ENCODE measurements around the gene EYA2. TPM values are rescaled to one million over a fixed set of nuclear protein-coding genes. Genes with fewer than 3 reads are reported as not detected.

The EYA2 gene
- total and polyA plus RNA-seq, 2 experiments from 2014 or later: 1.4 to 2.0 TPM

- peaks cover 13% of the 10 kb centered on the region for H3K79me2 ChIP-seq
- H3K9me2 ChIP-seq (replicated peaks; ENCODE audit: insufficient read depth): no peaks in the 10 kb centered on the region
- no peaks in the 10 kb centered on the region for H4K20me1 ChIP-seq (ENCODE audit: insufficient read depth, poor library complexity, severe bottlenecking)
- no peak for DNase-seq (ENCODE audit: low spot score)
- H3K4me1 ChIP-seq (ENCODE audit: insufficient read depth): peaks cover 4% of the 10 kb centered on the region
- H3K9me3 ChIP-seq (ENCODE audit: low read depth): no peaks in the 10 kb centered on the region
- no peak overlapping the region for H3K4me2 ChIP-seq
- H3K36me3 ChIP-seq (replicated peaks; ENCODE audit: insufficient read depth, low read depth): no peaks in the 10 kb centered on the region
- H2AFZ ChIP-seq: no peak overlapping the region
- 93% methylated on average over 3 of the region's 3 CpGs for WGBS (ENCODE audit: low lambda C conversion rate, missing lambda C conversion rate)
- no peak overlapping the region for H3K27ac ChIP-seq
- TF ChIP-seq EZH2 (IDR thresholded peaks at IDR 0.05; ENCODE audit: borderline replicate concordance): no peak
- TF ChIP-seq, protein P1, sequence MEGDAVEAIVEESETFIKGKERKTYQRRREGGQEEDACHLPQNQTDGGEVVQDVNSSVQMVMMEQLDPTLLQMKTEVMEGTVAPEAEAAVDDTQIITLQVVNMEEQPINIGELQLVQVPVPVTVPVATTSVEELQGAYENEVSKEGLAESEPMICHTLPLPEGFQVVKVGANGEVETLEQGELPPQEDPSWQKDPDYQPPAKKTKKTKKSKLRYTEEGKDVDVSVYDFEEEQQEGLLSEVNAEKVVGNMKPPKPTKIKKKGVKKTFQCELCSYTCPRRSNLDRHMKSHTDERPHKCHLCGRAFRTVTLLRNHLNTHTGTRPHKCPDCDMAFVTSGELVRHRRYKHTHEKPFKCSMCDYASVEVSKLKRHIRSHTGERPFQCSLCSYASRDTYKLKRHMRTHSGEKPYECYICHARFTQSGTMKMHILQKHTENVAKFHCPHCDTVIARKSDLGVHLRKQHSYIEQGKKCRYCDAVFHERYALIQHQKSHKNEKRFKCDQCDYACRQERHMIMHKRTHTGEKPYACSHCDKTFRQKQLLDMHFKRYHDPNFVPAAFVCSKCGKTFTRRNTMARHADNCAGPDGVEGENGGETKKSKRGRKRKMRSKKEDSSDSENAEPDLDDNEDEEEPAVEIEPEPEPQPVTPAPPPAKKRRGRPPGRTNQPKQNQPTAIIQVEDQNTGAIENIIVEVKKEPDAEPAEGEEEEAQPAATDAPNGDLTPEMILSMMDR (IDR thresholded peaks at IDR 0.05; ENCODE audit: poor library complexity): no peak
- no peak overlapping the region for H3K4me3 ChIP-seq
- no peaks in the 10 kb centered on the region for H3K27me3 ChIP-seq
Observed at GRCh38 chr20:47232518-47232917, 337.9 kb downstream of the EYA2 start.

GRCh38 chr20:47233333-47234188, 338.9 kb downstream of the EYA2 start:
- WGBS (ENCODE audit: low lambda C conversion rate, missing lambda C conversion rate): 92% methylated on average over 9 of the region's 9 CpGs
- TF ChIP-seq EZH2 (IDR thresholded peaks at IDR 0.05; ENCODE audit: borderline replicate concordance) (no peak), EZH2phosphoT487 (IDR thresholded peaks at IDR 0.05; ENCODE audit: low read depth, severe bottlenecking, unreplicated experiment) (no peak)
- TF ChIP-seq, protein P1 (IDR thresholded peaks at IDR 0.05; ENCODE audit: poor library complexity): no peak

GRCh38 chr20:47235111-47235510, 340.5 kb downstream of the EYA2 start:
- Histone ChIP-seq H3K9me2 (replicated peaks; ENCODE audit: insufficient read depth) (no peaks in the 10 kb centered on the region), H3K4me2 (no peak overlapping the region), H3K9me3 (ENCODE audit: low read depth) (no peaks in the 10 kb centered on the region), H4K20me1 (ENCODE audit: insufficient read depth, poor library complexity, severe bottlenecking) (no peaks in the 10 kb centered on the region), H3K4me3 (no peak overlapping the region), H3K4me1 (ENCODE audit: insufficient read depth) (peaks cover 4% of the 10 kb centered on the region), H3K36me3 (replicated peaks; ENCODE audit: insufficient read depth, low read depth) (no peaks in the 10 kb centered on the region), H3K79me2 (peaks cover 20% of the 10 kb centered on the region), H3K27me3 (no peaks in the 10 kb centered on the region), H2AFZ (no peak overlapping the region), H3K27ac (no peak overlapping the region)
- no peak for DNase-seq (ENCODE audit: low spot score)
- TF ChIP-seq, protein P1 (IDR thresholded peaks at IDR 0.05; ENCODE audit: poor library complexity): no peak
- TF ChIP-seq EZH2 (IDR thresholded peaks at IDR 0.05; ENCODE audit: borderline replicate concordance) (no peak), EZH2phosphoT487 (IDR thresholded peaks at IDR 0.05; ENCODE audit: low read depth, severe bottlenecking, unreplicated experiment) (no peak)
- WGBS (ENCODE audit: low lambda C conversion rate, missing lambda C conversion rate): 96% methylated on average over 6 of the region's 6 CpGs

More at GRCh38 chr20:47233333-47234188, 338.9 kb downstream of the EYA2 start:
- no peaks in the 10 kb centered on the region for H3K9me3 ChIP-seq (ENCODE audit: low read depth)
- H3K4me2 ChIP-seq: no peak overlapping the region
- peaks cover 17% of the 10 kb centered on the region for H3K79me2 ChIP-seq
- DNase-seq (ENCODE audit: low spot score): no peak
- no peaks in the 10 kb centered on the region for H3K9me2 ChIP-seq (replicated peaks; ENCODE audit: insufficient read depth)
- H3K27ac ChIP-seq: no peak overlapping the region
- no peaks in the 10 kb centered on the region for H3K36me3 ChIP-seq (replicated peaks; ENCODE audit: insufficient read depth, low read depth)
- peaks cover 4% of the 10 kb centered on the region for H3K4me1 ChIP-seq (ENCODE audit: insufficient read depth)
- no peak overlapping the region for H3K4me3 ChIP-seq
- H3K27me3 ChIP-seq: no peaks in the 10 kb centered on the region
- no peaks in the 10 kb centered on the region for H4K20me1 ChIP-seq (ENCODE audit: insufficient read depth, poor library complexity, severe bottlenecking)
- no peak overlapping the region for H2AFZ ChIP-seq

Measured in hepatocyte (in vitro differentiated cells).